HG03432 (cell line): ENCODE data around the gene DMRT2.

Experiments
- ATAC-seq: cut with Tn5 transposase; IDR thresholded peaks from one replicate; pipeline ENCODE4 v1.9.1; 2021; ENCODE audit warnings: mild to moderate bottlenecking, moderate library complexity; ENCODE audit not compliant: unreplicated experiment

The DMRT2 gene

GRCh38 chr9:1086517-1086916 lies 36.4 kb downstream of the DMRT2 start:
- no peak for ATAC-seq

- ATAC-seq = no peak
Measured at GRCh38 chr9:1087120-1087881, 37.1 kb downstream of the DMRT2 start.

GRCh38 chr9:1094749-1095148 lies 44.6 kb downstream of the DMRT2 start:
- no peak for ATAC-seq

GRCh38 chr9:1096155-1096964 lies 46.2 kb downstream of the DMRT2 start:
- ATAC-seq = no peak

GRCh38 chr9:1098551-1098950 lies 48.4 kb downstream of the DMRT2 start:
- ATAC-seq = no peak

GRCh38 chr9:1100201-1100600 lies 50.0 kb downstream of the DMRT2 start:
- no peak for ATAC-seq

GRCh38 chr9:1100945-1101344 lies 50.8 kb downstream of the DMRT2 start:
- no peak for ATAC-seq

GRCh38 chr9:1101846-1102641 lies 51.9 kb downstream of the DMRT2 start:
- ATAC-seq = no peak

GRCh38 chr9:1102642-1102970 lies 52.4 kb downstream of the DMRT2 start:
- ATAC-seq = no peak
